Measurements from ENCODE around the gene HLA-DQB1.
"Not testable (repeated sequence)": the region's sequence is repeated elsewhere in the genome, so short reads cannot be mapped to it uniquely, and the experiment has no call there.

Gene HLA-DQB1

GRCh38 chr6:32662099-32662498 lies 4.4 kb downstream of the HLA-DQB1 start:
- DNase-seq, result no peak

- no peak for DNase-seq
Measured at GRCh38 chr6:32659856-32660595, 6.4 kb downstream of the HLA-DQB1 start.

GRCh38 chr6:32658268-32658897 lies 8.1 kb downstream of the HLA-DQB1 start:
- DNase-seq, result no peak

GRCh38 chr6:32657819-32658218 lies 8.6 kb downstream of the HLA-DQB1 start:
- DNase-seq, result not testable (repeated sequence)

- DNase-seq, result not testable (repeated sequence)
Measured at GRCh38 chr6:32657329-32657728, 9.1 kb downstream of the HLA-DQB1 start.

- no peak for DNase-seq
Measured at GRCh38 chr6:32655203-32655710, 11.2 kb downstream of the HLA-DQB1 start.

GRCh38 chr6:32645047-32645703 lies 21.3 kb downstream of the HLA-DQB1 start:
- DNase-seq, result no peak

- no peak for DNase-seq
Measured at GRCh38 chr6:32643904-32644303, 22.6 kb downstream of the HLA-DQB1 start.

- no peak for DNase-seq
Measured at GRCh38 chr6:32642720-32643106, 23.7 kb downstream of the HLA-DQB1 start.

- DNase-seq, result not testable (repeated sequence)
Measured at GRCh38 chr6:32641785-32642719, 24.4 kb downstream of the HLA-DQB1 start.

- no peak for DNase-seq
Measured at GRCh38 chr6:32641122-32641521, 25.3 kb downstream of the HLA-DQB1 start.

- DNase-seq, result no peak
Measured at GRCh38 chr6:32639440-32640394, 26.7 kb downstream of the HLA-DQB1 start.

- DNase-seq, result no peak
Measured at GRCh38 chr6:32638532-32639219, 27.8 kb downstream of the HLA-DQB1 start.

- DNase-seq, result no peak
Measured at GRCh38 chr6:32637883-32638282, 28.6 kb downstream of the HLA-DQB1 start.

- no peak for DNase-seq
Measured at GRCh38 chr6:32637219-32637880, 29.1 kb downstream of the HLA-DQB1 start, which contains the start of gene HLA-DQA1. Gene HLA-DQA1, plus strand, starts transcription at chr6:32637406. Its CDS starts 53 bp downstream, at chr6:32637459.

- no peak for DNase-seq
Measured at GRCh38 chr6:32635526-32636123, 30.8 kb downstream of the HLA-DQB1 start.

- DNase-seq, result not testable (repeated sequence)
Measured at GRCh38 chr6:32629793-32630192, 36.7 kb downstream of the HLA-DQB1 start.

GRCh38 chr6:32627831-32628230 lies 38.6 kb downstream of the HLA-DQB1 start:
- no peak for DNase-seq

- no peak for DNase-seq
Measured at GRCh38 chr6:32627249-32627648, 39.2 kb downstream of the HLA-DQB1 start.

- DNase-seq, result no peak
Measured at GRCh38 chr6:32625137-32625536, 41.3 kb downstream of the HLA-DQB1 start.

Data from eye (tissue), 1 donor.